K562 treated with DMSO at 1 percent for 4 hours (cell line): ENCODE results near the gene CTLA4. TPM values are rescaled to one million over a fixed set of nuclear protein-coding genes. Genes with fewer than 3 reads are reported as not detected.

Experiments
- total RNA-seq: library from RNA; unstranded; fragments of 300-600 nt; gene quantifications from 2 replicates; pipeline ENCODE4 v1.2.3, GENCODE V29; 2022; ENCODE audit not compliant: insufficient read depth

The CTLA4 gene
- total RNA-seq, result not detected in 2 replicates

GRCh38 chr2:203867561-203868200, at the start of gene CTLA4:
TSS of gene CTLA4 (plus strand) at chr2:203867771. CDS start at chr2:203867943, 172 bp downstream.

Other genes starting within 250 kb of the CTLA4 start
- not detected in 2 replicates for gene CD28, start 161.1 kb upstream of the CTLA4 start, total RNA-seq
- not detected in 2 replicates for gene ICOS, start 69.0 kb downstream of the CTLA4 start, total RNA-seq